ENCODE results near the gene NRG2. TPM values are rescaled to one million over a fixed set of nuclear protein-coding genes. Genes with fewer than 3 reads are reported as not detected.

Gene NRG2
- total RNA-seq, 4 donors from 2014 or later: 4.1 to 13.2 (median 7.0) TPM

- TF ChIP-seq CTCF (IDR thresholded peaks at IDR 0.05; ENCODE audit: low read depth): no peak
Measured at GRCh38 chr5:140075371-140075770, 32.3 kb upstream of the NRG2 start.

GRCh38 chr5:140073296-140073695 lies 30.2 kb upstream of the NRG2 start:
- TF ChIP-seq CTCF (IDR thresholded peaks at IDR 0.05; ENCODE audit: low read depth): no peak

GRCh38 chr5:140072812-140073211 lies 29.7 kb upstream of the NRG2 start:
- TF ChIP-seq CTCF (IDR thresholded peaks at IDR 0.05; ENCODE audit: low read depth): no peak

GRCh38 chr5:140060816-140061215 lies 17.7 kb upstream of the NRG2 start:
- TF ChIP-seq CTCF (IDR thresholded peaks at IDR 0.05; ENCODE audit: low read depth): no peak

GRCh38 chr5:140058212-140058932 lies 15.3 kb upstream of the NRG2 start:
- TF ChIP-seq CTCF (IDR thresholded peaks at IDR 0.05; ENCODE audit: low read depth): no peak

GRCh38 chr5:140056880-140057279 lies 13.8 kb upstream of the NRG2 start:
- no peak for TF ChIP-seq CTCF (IDR thresholded peaks at IDR 0.05; ENCODE audit: low read depth)

GRCh38 chr5:140055152-140055551 lies 12.1 kb upstream of the NRG2 start:
- TF ChIP-seq CTCF (IDR thresholded peaks at IDR 0.05; ENCODE audit: low read depth): no peak
